SIG-M5 (cell line): Measurements from ENCODE around the gene HAT1.
"Not testable (repeated sequence)": the region's sequence is repeated elsewhere in the genome, so short reads cannot be mapped to it uniquely, and the experiment has no call there.

Experiments used
- DNase-seq: peaks from one replicate; lab custom pipeline; 2025; lab: John Stamatoyannopoulos, UW

The HAT1 gene

GRCh38 chr2:171922230-171923022 is at the start of gene HAT1:
Gene HAT1, plus strand, starts transcription at chr2:171922461. Its CDS starts 40 bp downstream, at chr2:171922501.
- DNase-seq = peak; percentile 87

- DNase-seq = no peak
Observed at GRCh38 chr2:171874517-171874916, 47.7 kb upstream of the HAT1 start.

GRCh38 chr2:171874963-171875362 is 47.3 kb upstream of the HAT1 start:
- no peak for DNase-seq

- DNase-seq = no peak
Observed at GRCh38 chr2:171878481-171878993, 43.7 kb upstream of the HAT1 start.

- no peak for DNase-seq
Observed at GRCh38 chr2:171879865-171880264, 42.4 kb upstream of the HAT1 start.

- no peak for DNase-seq
Observed at GRCh38 chr2:171880774-171881173, 41.5 kb upstream of the HAT1 start.

GRCh38 chr2:171882089-171882769 is 40.0 kb upstream of the HAT1 start:
- no peak for DNase-seq

GRCh38 chr2:171883275-171883893 is 38.9 kb upstream of the HAT1 start:
- no peak for DNase-seq

- no peak for DNase-seq
Observed at GRCh38 chr2:171889333-171889732, 32.9 kb upstream of the HAT1 start.

GRCh38 chr2:171889808-171890207 is 32.5 kb upstream of the HAT1 start:
- no peak for DNase-seq

- no peak for DNase-seq
Observed at GRCh38 chr2:171893196-171893823, 29.0 kb upstream of the HAT1 start.

GRCh38 chr2:171893824-171894611 is 28.2 kb upstream of the HAT1 start, which contains the start of gene SLC25A12:
Gene SLC25A12, minus strand, starts transcription at chr2:171894244. Its CDS starts 30 bp downstream, at chr2:171894214.
- peak; percentile 23 for DNase-seq

- no peak for DNase-seq
Observed at GRCh38 chr2:171894612-171894947, 27.7 kb upstream of the HAT1 start.

- DNase-seq = no peak
Observed at GRCh38 chr2:171895786-171896185, 26.5 kb upstream of the HAT1 start.

GRCh38 chr2:171899623-171900282 is 22.5 kb upstream of the HAT1 start:
- DNase-seq = not testable (repeated sequence)

GRCh38 chr2:171902840-171903420 is 19.3 kb upstream of the HAT1 start:
- no peak for DNase-seq

GRCh38 chr2:171908235-171908634 is 14.0 kb upstream of the HAT1 start:
- DNase-seq = no peak

- DNase-seq = no peak
Observed at GRCh38 chr2:171909266-171909665, 13.0 kb upstream of the HAT1 start.

GRCh38 chr2:171910494-171910893 is 11.8 kb upstream of the HAT1 start:
- DNase-seq = no peak

GRCh38 chr2:171913517-171913916 is 8.7 kb upstream of the HAT1 start:
- DNase-seq = no peak

- DNase-seq = no peak
Observed at GRCh38 chr2:171919453-171919852, 2.8 kb upstream of the HAT1 start.
